HG03457 (cell line): ENCODE results near the gene FNDC3B.
"Not testable (repeated sequence)": the region's sequence is repeated elsewhere in the genome, so short reads cannot be mapped to it uniquely, and the experiment has no call there.

ENCODE experiments used
- ATAC-seq: cut with Tn5 transposase; IDR thresholded peaks from one replicate; pipeline ENCODE4 v1.9.1; 2021; ENCODE audit warnings: moderate number of reproducible peaks; ENCODE audit not compliant: unreplicated experiment

FNDC3B gene

DNA sequence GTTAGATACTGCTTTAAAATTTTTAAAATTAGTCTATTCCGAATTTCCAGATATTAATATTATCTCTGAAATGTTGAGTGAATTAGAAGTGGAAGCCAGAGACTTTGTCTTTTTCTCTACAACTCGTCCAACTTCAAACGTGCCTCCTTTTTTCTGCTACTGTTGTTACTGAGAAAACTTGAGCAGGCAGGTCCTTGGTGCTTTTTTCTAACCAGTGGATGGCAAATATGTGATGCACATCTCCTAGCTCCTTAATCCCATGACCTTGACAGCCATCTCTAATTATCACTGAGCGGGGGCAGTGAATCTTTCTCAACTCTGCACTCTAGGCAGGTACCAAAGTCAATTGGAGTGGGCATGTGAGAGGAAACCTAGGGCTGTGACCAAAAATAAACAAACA is 50.7 kb downstream of the FNDC3B start:
- ATAC-seq = no peak

DNA sequence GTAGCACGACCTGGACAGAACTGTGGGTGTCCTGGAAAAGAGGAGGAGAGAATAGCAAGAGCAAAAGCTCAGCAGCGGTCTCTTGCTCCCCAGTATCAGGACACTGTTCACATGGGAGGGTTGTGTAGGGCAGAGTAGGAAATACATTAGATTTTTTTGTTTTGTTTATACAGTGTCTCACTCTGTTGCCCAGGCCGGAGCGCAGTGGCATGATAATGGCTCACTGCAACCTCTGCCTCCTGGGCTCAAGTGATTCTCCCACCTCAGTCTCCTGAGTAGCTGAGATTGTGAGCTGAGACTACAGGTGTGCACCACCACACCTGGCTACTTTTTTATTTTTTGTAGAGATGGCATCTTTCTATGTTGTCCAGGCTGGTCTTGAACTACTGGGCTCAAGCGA is 53.3 kb downstream of the FNDC3B start:
- ATAC-seq = no peak

- not testable (repeated sequence) for ATAC-seq
These were observed 54.4 kb downstream of the FNDC3B start for GRCh38 chr3:172093581-172094443.

GRCh38 chr3:172094621-172095557 is 55.5 kb downstream of the FNDC3B start:
- ATAC-seq = peak; percentile 81

GRCh38 chr3:172096881-172097420 is 57.6 kb downstream of the FNDC3B start:
- no peak for ATAC-seq

GRCh38 chr3:172097585-172097984 is 58.2 kb downstream of the FNDC3B start:
- ATAC-seq = no peak

- ATAC-seq = no peak
These were observed 59.5 kb downstream of the FNDC3B start for GRCh38 chr3:172098698-172099494.

DNA sequence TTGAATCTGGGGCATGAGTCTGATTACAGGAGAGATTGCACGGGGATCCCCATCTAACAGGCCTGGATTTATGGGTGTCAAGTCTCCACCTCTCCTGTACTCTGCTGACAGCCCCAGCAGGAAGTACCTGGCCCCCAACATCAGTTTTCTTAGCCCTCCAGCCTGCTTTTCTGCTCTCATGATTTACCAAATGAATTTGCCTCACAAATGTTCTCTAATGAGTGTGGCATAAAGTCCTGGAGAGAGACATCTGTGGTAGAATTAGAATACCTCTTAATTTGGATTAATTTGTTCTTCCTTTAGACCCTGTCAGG is 60.1 kb downstream of the FNDC3B start:
- ATAC-seq = no peak

DNA sequence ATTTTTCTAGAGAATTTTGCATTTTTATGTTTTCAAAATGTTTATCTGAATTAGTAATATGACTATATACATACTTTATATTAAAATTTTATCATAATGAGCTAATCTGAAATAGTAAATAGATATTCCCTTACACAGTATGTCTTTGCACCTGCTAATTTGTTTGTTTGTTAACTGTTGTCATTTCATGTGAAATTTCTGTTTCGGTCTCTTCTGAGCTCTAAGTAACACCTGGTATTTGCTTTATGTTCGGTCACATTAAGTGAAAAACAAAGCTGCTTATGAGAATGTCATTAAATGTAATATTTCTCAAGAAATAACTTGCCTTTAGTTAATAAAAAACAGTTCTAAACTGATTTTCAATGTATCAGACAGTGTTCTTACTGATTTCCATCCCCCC is 61.1 kb downstream of the FNDC3B start:
- no peak for ATAC-seq

DNA sequence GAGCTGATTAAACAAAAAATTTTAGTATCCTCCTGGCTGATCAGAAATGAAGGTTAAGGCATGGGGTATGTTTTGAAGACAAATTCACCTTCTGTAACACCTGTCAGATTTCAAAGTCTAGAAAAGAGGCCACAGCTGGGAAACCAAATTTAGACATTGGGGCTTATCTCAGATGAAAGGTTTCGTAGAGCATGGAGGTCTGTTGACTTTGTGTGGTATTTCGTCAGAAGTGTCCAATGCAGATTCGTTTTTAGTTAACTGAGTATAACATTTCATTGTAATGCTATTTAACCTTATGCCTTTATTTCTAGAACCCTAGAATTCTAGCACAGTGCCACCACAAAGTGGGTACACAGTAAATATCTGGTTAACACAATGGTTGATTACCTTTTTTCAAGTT is 61.7 kb downstream of the FNDC3B start:
- no peak for ATAC-seq

GRCh38 chr3:172102123-172102882 is 62.9 kb downstream of the FNDC3B start:
- no peak for ATAC-seq

GRCh38 chr3:172102883-172103310 is 63.5 kb downstream of the FNDC3B start:
- ATAC-seq = no peak

- ATAC-seq = no peak
These were observed 64.3 kb downstream of the FNDC3B start for GRCh38 chr3:172103724-172104123.

DNA sequence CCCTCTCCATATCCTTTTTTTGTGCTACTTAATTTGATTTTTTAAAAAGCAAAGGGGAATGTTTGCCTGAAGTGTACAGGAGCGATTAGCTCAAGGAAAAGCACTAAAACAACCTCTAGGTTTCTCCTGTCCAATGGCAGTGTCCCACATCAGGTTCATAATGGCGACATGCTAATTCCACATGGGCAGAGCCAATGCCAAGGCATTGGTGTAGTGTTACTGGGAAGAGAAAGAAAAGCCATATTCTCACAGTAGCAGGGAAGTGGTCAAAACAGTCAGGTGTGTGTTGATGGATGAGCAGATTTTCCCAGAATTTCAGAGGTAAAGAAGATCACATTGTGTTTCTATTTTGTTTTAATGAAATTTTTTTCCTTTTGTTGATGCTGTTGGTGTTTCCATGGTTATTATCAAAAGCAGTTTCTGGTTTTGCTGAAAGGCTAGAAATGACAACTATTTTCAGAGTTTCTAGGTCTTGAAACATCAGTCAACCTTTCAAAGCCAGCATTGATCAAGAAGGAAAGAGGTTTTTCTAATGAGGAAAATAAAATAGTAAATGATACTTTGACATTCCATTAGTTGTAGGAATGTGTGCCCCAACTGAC is 65.2 kb downstream of the FNDC3B start:
- ATAC-seq = no peak

DNA sequence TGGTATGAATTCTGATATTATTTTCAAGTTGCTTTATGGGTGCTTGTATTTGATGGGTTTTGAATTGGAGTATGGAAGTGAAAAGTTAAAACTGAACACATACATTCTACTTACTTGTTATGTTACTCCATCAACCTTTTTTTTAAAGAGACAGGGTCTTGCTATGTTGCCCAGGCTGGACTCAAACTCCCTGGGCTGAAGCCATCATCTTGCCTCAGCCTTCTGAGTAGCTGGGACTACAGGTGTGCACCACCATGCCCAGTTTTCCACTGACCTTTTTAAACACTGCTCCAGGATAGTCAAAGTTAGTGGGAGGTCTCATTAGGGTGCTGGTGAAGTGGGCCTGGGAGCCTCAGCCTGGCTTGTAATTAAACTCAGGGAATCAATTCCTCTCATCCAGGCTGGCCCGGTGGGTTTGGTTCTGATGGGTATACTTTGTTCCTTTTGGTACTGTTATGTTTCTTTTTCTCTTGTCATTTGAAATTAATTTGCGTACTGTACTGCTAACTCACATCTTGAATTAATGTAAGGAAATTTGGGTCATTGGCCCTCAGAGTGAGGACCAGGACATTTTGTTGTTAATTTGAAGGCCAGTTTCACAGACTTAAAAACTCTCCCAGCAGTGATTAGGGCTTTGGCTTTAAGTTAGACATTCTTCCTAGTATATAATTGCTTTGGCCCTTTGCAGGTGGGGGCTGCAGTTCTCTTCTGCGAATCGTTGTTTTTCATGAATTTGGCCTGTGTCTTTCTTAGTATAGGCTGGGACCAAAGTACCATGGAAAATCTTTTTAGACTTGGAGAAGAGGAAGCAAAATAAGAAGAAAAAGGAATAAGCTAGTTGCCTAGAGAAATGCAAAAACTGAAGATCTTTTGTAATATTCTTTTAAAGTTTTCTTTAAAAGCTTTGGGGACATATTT is 66.9 kb downstream of the FNDC3B start:
- ATAC-seq = no peak

DNA sequence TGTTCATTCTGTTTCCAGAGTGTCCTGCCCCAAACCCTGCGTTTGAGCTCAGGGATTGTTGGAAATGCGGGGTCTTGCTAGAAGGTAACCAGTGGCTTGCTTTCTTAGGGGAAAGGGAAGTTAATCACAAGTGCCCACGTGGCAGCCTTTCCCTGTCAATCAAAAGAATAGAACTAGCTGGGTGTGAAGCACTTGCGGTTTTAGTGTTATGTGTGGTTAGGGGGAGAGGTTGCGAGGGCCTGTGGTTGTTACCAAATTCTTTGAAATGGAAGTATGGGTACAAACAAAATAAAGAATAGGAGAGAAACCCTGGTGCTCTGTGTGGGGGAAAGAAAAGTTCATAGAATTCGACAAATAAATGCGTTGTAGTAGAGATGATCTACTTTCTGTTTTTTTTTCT is 67.6 kb downstream of the FNDC3B start:
- ATAC-seq = peak; percentile 33

DNA sequence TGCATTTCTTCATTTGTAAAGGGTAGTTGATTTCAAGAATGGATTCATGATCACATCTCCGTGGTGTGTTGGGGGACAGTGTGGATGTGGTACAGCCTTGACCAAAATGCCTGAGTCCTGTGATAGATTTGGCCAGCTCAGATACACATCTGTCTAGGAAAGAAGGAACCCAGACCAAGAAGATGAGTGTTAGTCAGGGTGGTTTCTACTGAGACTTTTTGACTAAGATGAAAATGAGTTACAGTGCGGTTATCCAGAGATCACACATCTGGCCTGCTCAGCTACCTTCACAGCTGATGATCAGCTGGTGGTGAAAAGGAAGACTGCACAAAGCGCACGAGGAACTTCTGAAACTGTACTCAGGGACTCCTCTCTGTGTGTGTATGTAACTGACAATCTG is 68.0 kb downstream of the FNDC3B start:
- peak; percentile 89 for ATAC-seq

DNA sequence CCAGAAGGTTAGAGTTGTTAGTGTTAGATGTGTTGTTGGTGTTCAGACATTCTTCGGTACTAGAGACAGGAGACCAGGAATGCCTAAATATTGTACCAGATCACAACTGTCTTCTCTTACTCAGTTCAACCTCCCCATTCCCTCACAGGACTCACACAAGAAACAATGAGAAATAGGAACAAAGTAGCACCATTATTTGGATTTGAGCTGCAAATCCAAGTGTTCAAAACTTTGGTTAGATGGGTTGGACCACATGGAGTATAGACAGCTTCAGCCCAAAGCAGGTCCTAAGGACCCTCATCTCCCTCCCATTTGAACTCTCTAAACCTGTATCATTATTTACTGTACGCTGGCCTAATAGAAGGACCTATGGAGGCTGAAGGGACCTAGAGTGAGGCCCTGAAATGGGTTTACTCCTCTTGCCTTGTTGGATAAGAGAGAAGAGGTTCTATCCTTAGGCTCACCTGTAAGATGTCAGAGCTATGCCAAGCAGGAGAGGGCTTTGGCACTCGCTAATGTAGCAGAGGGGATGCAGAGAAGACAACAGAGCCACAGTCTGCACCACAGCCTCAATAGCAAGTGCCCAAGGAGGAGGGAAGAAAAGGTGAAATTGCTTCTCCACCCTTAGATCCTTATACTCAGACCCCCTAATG is 70.9 kb downstream of the FNDC3B start:
- ATAC-seq = no peak
